ENCODE results near the gene TMEM72. TPM values are rescaled to one million over a fixed set of nuclear protein-coding genes. Genes with fewer than 3 reads are reported as not detected.

The TMEM72 gene
- total RNA-seq, 1 experiment from 2014 or later: not detected

DNA sequence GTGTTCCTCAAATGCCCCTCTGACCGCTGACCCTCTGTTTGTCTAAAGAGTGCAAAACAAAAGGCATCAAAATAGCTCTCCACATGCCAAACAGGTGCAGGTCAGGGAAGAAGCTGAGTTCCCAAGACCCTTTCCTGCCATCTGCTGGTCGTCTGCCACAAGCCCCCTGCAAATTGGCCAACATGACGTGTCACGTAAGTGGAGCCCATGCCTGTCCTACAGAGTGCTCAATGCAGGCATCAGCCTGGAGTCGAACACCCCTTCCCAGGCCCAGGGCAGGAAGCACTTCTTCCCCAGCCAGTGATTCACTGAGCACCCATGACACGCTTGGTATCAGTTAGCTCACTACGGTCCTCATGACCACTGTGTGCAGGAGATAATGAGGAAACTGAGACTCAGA lies 14.1 kb downstream of the TMEM72 start:
- no peak for DNase-seq
- Histone ChIP-seq H3K27me3 (no peaks in the 10 kb centered on the region), H3K4me3 (no peak overlapping the region), H3K36me3 (no peaks in the 10 kb centered on the region), H3K9me3 (no peaks in the 10 kb centered on the region)

DNA sequence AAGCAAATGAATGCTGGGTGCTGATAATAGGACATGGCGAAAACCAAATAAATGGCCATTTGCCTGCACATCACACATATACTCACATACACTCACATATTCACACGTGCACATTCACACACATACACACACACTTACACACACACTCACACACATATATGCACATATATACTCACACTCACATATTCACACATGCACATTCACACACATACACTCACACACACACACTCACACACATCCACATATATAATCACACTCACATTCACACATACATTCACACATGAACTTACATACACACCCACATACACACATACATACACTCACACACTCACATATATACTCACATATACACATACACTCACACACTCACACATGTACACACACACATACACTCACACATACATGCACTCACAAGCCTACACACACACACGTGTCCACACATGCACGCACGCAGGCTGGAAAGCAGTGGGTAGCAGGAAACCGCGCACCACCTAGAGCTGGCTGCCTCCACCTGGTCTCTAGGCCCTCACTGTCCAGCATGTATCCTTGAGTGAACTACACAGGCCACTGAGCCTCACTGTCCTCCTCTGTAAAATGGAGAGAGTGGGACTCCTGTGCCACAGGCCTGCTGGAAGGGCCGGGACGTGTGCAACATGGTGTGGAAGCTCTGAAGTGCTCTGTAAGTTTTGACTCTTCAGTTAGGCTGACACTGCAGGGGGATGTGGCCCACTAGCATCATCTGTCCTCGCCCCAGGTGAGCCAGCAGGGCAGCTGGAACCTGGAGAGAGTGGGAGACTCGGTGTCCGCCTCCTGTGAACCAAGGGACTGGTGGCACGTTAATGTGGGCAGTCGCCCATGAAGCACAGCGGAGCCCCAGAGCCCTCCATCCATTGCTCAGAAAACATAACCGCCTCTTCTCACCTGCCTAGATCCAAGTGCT lies 14.9 kb downstream of the TMEM72 start:
- Histone ChIP-seq H3K4me3 (no peak overlapping the region), H3K9me3 (no peaks in the 10 kb centered on the region), H3K27me3 (no peaks in the 10 kb centered on the region), H3K36me3 (no peaks in the 10 kb centered on the region)
- DNase-seq: no peak

DNA sequence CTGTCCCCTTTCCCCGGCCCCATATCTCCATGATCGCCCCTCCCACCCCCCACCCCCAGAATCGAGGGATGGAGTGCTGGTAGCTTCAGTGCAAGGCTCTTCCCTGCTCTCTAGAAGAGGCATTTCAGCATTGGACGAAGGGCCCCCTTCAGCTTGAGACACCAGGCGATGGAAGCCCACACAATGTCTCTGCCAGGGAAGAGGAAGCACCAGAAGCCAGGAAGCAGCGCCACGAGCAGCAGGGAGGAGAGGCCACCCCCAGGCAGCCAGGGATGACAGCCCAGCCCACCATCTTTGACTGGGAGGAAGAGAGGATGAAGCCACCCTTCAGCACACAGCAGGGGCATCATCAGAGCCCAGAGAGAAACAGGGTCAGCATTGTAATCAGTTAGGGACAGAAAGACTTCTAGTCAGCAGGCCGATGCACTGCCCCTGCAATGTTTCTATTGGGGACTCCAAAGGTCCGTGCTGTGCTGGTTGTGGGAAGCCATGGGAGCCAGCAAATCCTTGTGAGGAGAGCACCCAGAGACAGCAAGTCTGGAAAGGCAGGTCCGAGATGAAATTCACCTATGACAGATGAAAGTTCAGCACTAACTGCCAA lies 15.7 kb downstream of the TMEM72 start:
- no peak for DNase-seq
- Histone ChIP-seq H3K9me3 (no peaks in the 10 kb centered on the region), H3K4me3 (no peak overlapping the region), H3K36me3 (no peaks in the 10 kb centered on the region), H3K27me3 (no peaks in the 10 kb centered on the region)

DNA sequence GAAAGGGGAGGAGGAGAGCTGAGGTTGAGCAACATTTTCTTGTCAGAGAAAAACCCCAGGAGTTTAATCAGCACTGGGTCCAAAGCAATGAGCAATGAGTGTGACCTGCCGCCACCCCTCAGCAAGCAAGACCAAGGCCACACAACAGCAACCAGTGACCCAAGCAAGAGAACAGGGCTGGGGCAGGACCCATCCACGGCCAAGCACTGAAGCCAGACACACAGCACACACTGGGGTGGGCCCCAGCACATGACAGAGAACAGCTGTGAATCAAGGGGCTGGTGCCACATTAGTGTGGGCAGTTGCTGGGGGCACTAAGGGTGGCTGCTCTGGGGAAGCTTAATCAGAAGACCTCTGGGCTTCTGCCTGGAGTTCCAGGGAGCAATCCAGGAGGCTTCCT lies 16.2 kb downstream of the TMEM72 start:
- no peaks in the 10 kb centered on the region for H3K9me3 ChIP-seq
- no peak for DNase-seq
- no peak overlapping the region for H3K4me3 ChIP-seq
- H3K36me3 ChIP-seq: no peaks in the 10 kb centered on the region
- no peaks in the 10 kb centered on the region for H3K27me3 ChIP-seq

DNA sequence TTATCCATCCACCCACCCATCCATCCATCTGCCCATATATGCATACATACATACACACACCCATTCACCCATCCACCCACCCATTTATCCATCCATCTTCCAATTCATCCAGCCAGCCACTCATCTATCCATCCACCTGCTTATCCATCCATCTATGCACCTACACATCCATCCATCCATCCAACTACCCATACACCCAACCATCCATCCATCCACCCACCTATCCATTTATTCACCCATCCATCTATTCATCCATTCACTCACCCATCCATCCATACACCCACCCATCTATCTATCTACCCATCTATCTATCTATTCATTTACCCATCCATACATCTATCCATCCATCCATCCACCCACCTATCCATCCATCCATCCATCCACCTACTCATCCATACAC lies 17.3 kb downstream of the TMEM72 start:
- Histone ChIP-seq H3K36me3 (no peaks in the 10 kb centered on the region), H3K4me3 (no peak overlapping the region), H3K27me3 (no peaks in the 10 kb centered on the region), H3K9me3 (no peaks in the 10 kb centered on the region)
- DNase-seq: no peak

DNA sequence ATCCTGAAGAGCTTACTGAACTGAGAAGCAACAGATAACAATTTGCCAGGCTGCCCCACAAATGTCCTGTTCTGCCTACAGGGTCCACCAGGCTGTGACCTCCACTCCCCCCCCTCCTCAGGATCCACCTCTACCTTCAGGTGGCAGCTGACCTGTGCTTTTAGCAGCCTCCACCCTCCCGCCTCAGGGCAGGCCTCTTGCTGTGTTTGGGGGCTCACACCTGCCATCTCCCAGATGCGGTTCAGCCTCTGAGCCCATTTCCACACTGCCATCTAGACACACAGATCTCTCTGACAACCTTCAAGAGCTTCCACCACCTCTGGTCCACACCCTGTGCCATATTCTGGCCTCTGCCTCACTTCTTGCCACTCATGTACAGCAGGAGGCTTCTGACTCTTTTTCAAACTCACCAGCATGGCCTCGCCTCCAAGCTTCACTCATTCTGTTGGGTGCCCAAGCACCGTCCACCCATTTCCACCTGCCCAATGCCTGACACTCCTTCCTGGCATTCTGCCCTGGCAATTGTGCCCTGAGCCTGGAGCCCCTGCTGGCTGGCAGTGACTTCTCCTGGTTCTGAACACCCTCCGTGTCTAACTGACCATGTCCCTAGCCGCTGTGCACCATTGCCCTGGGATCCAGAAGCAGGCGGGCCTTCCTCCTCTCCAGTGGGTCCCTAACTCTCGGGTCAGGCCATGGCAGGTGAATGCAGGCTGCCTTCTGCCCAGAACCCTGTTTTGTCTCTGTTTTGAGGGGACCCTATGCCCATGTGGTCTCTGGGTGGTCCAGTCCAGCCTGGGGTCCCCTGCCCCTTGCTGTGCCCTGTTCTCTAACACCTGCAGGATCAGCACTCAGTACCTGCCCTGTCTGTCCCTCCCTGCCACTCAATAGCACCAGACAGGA lies 18.5 kb downstream of the TMEM72 start:
- H3K36me3 ChIP-seq: no peaks in the 10 kb centered on the region
- no peaks in the 10 kb centered on the region for H3K27me3 ChIP-seq
- H3K9me3 ChIP-seq: no peaks in the 10 kb centered on the region
- H3K4me3 ChIP-seq: no peak overlapping the region
- no peak for DNase-seq

DNA sequence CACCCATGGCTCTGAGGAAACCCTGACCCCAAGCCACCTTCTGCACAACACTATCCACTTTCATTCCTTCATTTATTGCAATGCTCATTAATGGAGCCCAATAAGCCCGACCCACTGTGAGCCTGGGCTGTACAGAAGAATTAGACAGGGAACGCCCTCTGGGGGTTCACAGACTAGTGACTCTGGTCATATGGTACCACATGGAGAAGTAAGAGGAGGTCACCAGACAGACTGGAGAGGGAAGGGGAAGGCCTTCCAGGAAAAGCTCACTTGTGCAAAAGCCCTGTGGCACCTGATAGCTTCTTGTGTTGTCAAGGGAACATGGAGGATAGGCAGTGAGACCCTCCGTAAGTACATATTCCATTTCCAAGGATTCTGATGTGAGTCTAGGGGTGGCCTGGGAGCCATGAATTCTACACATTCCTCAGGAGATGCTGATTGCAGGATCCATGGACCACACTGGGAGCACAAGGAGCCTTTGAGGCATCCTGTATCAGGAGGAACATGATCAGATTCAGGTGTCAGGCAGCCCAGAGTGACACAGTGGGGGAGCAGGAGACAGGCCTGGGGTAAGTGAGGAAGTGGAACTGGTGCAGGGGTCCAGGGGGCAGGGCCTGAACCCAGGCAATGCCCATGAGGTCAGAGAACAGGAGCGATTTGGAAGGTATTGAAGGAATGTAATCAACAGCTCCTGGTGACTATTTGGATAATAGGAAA lies 19.9 kb downstream of the TMEM72 start:
- no peaks in the 10 kb centered on the region for H3K27me3 ChIP-seq
- H3K9me3 ChIP-seq: no peaks in the 10 kb centered on the region
- H3K4me3 ChIP-seq: no peak overlapping the region
- no peaks in the 10 kb centered on the region for H3K36me3 ChIP-seq
- DNase-seq: no peak

DNA sequence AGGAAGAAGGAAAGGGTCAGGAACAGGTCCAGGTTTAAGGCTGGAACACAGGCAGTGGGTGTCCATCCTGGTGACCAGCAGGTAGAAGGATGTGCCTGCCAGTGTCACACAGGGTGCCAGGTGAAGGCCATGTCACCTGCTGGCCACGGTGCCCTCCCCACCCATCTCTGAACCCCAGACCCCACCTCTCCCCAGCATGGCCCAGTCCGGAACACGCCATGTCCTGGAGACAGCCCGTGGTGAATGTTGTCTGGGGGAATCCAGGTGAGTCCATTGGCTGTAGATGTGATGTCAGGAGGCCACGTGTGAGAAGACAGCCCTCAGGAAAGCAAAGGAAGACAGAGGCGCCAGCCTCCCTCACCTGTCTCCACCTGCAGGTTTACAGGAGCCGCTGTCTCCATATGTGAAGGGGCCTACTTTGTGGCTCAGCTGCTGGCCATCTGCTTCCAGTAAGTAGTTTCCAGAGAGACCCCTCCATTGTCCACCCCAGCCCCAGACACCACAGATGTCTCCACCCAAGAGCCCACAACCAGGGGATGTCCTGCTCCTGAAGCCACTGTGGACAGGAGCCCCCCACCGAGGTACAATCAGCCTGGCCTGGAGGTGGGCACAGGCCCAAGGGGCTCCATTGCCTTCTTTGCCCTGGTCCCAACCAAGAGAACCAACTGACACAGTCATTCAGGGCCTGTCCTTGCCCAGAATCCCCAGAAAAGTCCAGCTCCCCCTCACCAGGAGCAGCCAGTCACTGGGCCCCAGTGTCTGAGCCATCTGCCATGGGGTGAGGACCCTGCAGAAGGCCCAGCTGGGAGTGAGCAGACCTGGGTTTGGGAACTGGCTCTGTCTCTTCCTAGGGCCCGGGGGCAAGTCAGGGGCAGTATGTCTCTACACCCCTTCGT lies 20.7 kb downstream of the TMEM72 start:
- DNase-seq: no peak
- no peaks in the 10 kb centered on the region for H3K36me3 ChIP-seq
- H3K4me3 ChIP-seq: no peak overlapping the region
- no peaks in the 10 kb centered on the region for H3K27me3 ChIP-seq
- H3K9me3 ChIP-seq: no peaks in the 10 kb centered on the region

DNA sequence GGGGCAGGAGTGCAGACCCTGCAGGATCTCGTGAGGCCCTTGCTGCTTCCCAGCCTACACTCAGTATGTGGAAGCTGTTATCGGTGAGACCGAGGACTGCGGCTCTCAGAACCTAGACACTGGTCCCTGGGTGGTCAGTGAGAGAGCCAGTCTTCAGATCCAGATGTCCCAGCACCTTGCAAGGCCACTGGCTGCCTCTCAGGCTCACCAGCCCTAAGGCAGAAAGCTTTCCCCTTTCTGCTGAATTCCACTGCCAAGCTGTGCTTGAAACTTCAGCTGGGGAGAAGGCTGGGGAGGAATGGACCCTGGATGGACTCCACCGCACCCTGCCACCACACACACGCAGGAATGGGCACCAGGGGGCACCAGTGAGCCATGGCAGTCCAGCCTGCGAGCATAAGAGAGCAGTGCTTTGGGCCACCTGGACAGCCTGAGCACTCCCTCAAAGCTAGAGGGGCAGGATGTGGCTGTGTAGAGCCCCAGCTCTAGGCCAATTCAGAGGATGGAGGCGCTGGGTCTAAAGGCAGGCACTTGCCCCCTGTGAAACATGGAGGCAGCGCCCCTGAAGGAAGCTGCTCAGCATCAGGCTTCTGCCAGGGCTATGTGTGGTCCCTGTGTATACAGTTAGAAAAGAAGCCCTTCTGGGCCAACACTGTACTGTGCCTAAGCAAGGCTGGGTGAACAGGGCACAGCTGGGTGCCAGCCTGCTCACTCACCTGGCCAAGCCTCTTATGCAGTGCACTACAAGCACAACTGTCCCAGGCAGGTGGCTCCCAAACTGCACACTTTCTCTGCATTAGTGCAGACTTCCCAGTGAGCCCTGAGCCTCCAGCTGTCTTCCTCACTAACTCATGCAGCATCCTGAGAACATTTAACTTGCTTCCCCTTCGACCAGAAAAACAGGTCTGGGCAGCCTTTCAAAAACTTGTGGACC lies 21.6 kb downstream of the TMEM72 start:
- H3K9me3 ChIP-seq: no peaks in the 10 kb centered on the region
- no peaks in the 10 kb centered on the region for H3K27me3 ChIP-seq

DNA sequence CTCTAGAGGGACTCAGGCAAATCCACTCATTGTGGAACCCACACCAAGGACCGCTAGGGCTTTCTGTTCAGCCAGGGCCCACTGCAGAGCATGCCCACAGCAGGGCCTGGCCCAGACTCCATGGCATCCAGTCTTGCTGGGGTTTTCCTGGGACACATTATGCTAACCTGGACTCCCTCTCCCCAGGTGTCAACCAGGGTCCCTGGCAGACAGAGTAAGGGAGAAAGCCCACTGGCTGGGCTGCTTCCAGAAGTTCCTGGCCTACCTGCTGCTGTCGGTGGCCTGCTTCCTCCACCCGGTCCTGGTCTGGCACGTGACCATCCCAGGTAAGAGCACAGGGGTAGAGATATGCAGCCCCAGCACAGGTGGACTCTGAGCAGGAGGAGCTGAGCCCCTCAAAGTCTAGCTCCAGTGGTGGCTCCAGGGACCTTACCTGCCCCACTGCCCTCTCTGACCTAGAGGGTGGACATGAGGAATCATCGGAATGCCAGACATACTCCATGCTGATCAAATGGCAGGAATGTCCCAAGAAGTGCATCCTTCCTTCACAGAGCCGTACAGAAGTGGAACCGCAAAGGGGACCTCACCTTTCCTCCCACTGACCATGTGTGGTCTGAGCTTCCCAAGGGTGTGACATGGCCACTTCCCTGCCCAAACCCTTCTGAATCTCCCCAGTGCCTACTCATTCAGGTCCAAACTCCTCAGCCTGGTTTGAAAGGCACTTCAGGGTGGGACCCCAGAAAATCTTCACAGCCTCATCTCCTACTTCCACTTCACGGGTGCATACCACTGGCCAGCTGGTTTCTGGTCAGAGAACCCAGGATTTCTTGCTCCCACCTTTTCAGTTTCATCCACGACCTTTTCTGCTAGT lies 22.5 kb downstream of the TMEM72 start:
- H3K36me3 ChIP-seq: no peaks in the 10 kb centered on the region
- DNase-seq: no peak
- H3K27me3 ChIP-seq: no peaks in the 10 kb centered on the region

More for the DNA sequence above, 21.6 kb downstream of the TMEM72 start:
- no peaks in the 10 kb centered on the region for H3K36me3 ChIP-seq
- peak; percentile 74 for DNase-seq
- no peak overlapping the region for H3K4me3 ChIP-seq

DNA sequence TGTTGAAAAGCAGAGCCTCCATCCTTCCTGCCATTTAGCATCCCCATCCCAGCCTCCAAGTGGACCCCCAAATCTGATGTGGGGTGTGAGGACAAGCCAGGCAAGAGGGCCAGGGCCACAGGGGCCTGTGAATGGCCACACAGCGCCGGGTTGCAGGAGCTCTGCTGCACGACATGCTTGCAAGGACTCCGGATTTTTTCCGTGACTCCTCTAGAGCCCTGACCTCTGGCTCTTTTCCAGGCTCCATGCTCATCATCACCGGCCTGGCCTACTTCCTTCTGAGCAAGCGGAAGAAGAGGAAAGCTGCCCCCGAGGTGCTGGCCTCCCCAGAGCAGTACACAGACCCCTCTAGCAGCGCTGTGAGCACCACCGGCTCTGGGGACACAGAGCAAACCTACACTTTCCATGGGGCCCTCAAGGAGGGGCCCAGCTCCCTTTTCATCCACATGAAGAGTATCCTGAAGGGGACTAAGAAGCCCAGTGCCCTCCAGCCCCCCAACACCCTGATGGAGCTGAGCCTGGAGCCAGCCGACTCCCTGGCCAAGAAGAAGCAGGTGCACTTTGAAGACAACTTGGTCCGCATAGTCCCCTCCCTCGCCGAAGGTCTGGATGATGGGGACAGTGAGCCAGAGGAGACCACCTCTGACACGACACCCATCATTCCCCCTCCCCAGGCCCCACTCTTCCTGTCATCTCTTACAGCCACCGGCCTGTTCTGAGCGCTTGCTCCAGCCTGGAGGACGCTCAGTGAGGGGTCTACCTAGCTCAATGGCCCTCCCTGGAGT lies 23.5 kb downstream of the TMEM72 start:
- no peak for DNase-seq
- Histone ChIP-seq H3K4me3 (no peak overlapping the region), H3K36me3 (no peaks in the 10 kb centered on the region), H3K9me3 (no peaks in the 10 kb centered on the region), H3K27me3 (no peaks in the 10 kb centered on the region)

More for the DNA sequence above, 22.5 kb downstream of the TMEM72 start:
- no peaks in the 10 kb centered on the region for H3K9me3 ChIP-seq
- H3K4me3 ChIP-seq: no peak overlapping the region

DNA sequence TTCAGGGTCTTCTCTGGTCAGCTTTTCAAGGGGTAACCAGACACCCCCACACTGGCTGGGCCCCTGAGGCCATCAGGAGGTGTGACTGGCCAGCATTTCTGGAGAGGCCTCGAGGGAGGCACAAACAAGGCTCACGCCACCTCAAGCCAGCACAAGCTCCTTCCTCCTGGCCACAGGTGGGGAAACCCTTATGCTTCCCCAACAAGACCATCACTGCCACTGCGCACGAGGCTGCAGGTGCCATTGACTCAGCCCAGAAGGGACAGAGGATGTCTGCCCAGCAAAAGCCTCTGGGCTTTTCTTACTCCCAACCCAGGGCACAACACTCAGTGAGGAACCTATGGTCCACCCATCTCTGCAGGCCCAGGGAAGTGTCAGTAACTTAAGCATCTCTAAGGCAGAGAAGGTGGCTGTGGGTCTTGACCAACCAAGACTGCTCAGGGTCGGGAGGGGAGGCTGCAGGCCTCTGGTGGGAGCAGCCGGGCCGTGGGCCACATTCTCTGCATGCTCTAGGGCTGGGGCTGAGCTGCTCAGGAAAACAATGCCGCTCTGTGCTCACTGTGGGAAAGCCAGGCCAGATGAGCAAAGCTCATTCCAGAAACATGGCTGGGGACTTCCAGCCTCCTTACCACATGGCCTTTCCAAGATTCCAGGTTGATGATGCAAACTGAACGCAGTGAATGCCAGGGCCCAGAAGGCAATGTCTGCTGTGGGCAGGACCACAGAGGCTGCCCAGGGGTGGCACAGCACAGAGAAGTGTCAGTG lies 24.2 kb downstream of the TMEM72 start:
- Histone ChIP-seq H3K9me3 (no peaks in the 10 kb centered on the region), H3K4me3 (no peak overlapping the region), H3K36me3 (no peaks in the 10 kb centered on the region), H3K27me3 (no peaks in the 10 kb centered on the region)
- peak; percentile 64 for DNase-seq

DNA sequence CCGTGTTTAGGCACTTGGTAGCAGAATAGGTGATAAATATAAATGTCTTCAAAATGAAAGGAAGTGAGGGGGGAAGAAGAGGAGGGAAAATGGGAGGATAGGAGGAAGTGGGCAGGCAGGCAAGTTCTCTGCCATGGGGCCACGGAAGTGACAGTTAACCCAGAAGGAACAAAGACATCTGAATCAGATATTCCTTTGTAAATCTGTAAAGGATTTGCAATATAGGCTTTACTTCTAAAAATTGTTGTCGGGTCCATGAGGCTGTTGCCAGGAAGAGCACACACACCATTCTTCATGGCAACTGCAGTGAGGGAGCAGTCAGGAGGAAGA lies 24.8 kb downstream of the TMEM72 start:
- Histone ChIP-seq H3K36me3 (no peaks in the 10 kb centered on the region), H3K9me3 (no peaks in the 10 kb centered on the region), H3K4me3 (no peak overlapping the region), H3K27me3 (no peaks in the 10 kb centered on the region)
- no peak for DNase-seq
